Esophagus muscularis mucosa (tissue), 4 donors: ENCODE measurements around the gene PLCH2. TPM values are rescaled to one million over a fixed set of nuclear protein-coding genes. Genes with fewer than 3 reads are reported as not detected.

ENCODE experiments used
- DNase-seq: peaks from one replicate; pipeline ENCODE4 v3.0.0-alpha.2; 2017; ENCODE audit errors: extremely low spot score
- H3K27ac ChIP-seq, 4 donors: fragments of 200-600 bp; sonication (generic); replicated peaks in 1 of 4; 1 replicate in 3 of 4; 2 replicates in 1 of 4; pipeline ENCODE4 v1.5.1; 2016 to 2019; ENCODE audit warnings: mild to moderate bottlenecking in 1 of 4
- H3K27me3 ChIP-seq, 4 donors: fragments of 200-600 bp; sonication (generic); one replicate each; pipeline versions ENCODE4 v1.5.1 to v1.6.0; 2016 to 2019
- H3K36me3 ChIP-seq, 4 donors: fragments of 200-600 bp; sonication (generic); one replicate each; pipeline ENCODE4 v1.5.1; 2016 to 2019
- H3K4me1 ChIP-seq, 4 donors: fragments of 200-600 bp; sonication (generic); one replicate each; pipeline ENCODE4 v1.5.1; 2016 to 2019
- H3K4me3 ChIP-seq, 4 donors: fragments of 200-600 bp; sonication (generic); 1 replicate in 2 of 4; 2 replicates in 2 of 4; pipeline ENCODE4 v1.5.1; 2016 to 2019; ENCODE audit warnings: mild to moderate bottlenecking in 4 of 4, moderate library complexity in 1 of 4
- H3K9me3 ChIP-seq, 4 donors: fragments of 200-600 bp; sonication (generic); 1 replicate in 3 of 4; 2 replicates in 1 of 4; pipeline ENCODE4 v1.5.1; 2016 to 2019
- EP300 ChIP-seq: sonication (generic); formaldehyde crosslinking; IDR thresholded peaks from one replicate; pipeline ENCODE4 v1.6.1; 2017; ENCODE audit warnings: antibody characterized with exemption
- POLR2A ChIP-seq: fragments of 450-650 bp; IDR thresholded peaks from one replicate; pipeline ENCODE4 v1.6.1; 2017; ENCODE audit warnings: antibody characterized with exemption, moderate library complexity, mild to moderate bottlenecking, low read depth
- POLR2AphosphoS5 ChIP-seq, 2 donors: sonication (generic); formaldehyde crosslinking; IDR thresholded peaks; one replicate each; pipeline ENCODE4 v1.6.1; 2017; ENCODE audit warnings: antibody characterized with exemption in 2 of 2
- WGBS: methylation state at CpG from one replicate; pipeline ENCODE4 v1.1.5; 2018; 5-methylcytosine and 5-hydroxymethylcytosine counted together
- intact Hi-C: fragments of 100-400 bp; cut with DNase I; formaldehyde crosslinking; loops from one replicate; pipeline ENCODE4 v1.15.1; 2023
- total RNA-seq, 4 donors: library from RNA; depleted of rRNA; stranded (reverse); fragments of >200 nt; gene quantifications; one replicate each; pipeline versions ENCODE4 v1.1.0 to v1.2.1, GENCODE V29; 2016
- TF ChIP-seq, protein P1 (sequence below), 3 experiments: fragments of 200-600 bp in 2 of 3; fragments of 450-650 bp in 1 of 3; sonication (generic) in 2 of 3; IDR thresholded peaks; one replicate each; pipeline ENCODE4 v1.5.1; 2017 to 2019; ENCODE audit warnings: antibody characterized with exemption in 3 of 3, mild to moderate bottlenecking in 2 of 3, moderate library complexity in 1 of 3

Gene PLCH2
- total RNA-seq, 4 donors from 2014 or later, result 0.06 to 0.42 (median 0.26) TPM

DNA sequence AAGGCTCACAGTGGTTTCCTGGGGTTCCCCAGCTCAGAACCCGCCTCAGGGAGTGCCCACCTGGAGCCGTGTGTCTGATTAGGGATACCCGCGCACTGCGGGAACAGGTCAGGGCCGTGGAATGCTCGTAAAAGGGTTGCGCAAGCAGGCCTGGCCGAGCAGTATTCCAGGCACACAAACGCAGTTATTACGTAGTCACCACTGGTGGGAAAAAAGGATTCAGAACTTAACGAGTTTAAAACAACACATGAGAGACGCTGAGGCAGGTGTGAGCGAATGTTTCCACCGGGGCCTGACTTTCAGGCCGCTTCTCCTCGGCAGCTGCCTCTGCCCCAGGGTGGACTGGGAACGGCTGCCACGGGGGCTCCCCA, 18.2 kb downstream of the PLCH2 start:
- Histone ChIP-seq H3K4me1 (no peaks in the 10 kb centered on the region), H3K27me3 (peaks cover 0 to 46% (median 0%) of the 10 kb centered on the region in 4 donors), H3K36me3 (no peaks in the 10 kb centered on the region), H3K27ac (no peak overlapping the region), H3K4me3 (no peak overlapping the region), H3K9me3 (peaks cover 0 to 3% (median 2%) of the 10 kb centered on the region in 4 donors)
- intact Hi-C loops, result no loop called here
- DNase-seq, result no peak
- whole genome bisulfite sequencing, result 75% methylated on average over 16 of the region's 19 CpGs
- TF ChIP-seq POLR2A, result no peak
- TF ChIP-seq EP300, result no peak
- TF ChIP-seq, protein P1, sequence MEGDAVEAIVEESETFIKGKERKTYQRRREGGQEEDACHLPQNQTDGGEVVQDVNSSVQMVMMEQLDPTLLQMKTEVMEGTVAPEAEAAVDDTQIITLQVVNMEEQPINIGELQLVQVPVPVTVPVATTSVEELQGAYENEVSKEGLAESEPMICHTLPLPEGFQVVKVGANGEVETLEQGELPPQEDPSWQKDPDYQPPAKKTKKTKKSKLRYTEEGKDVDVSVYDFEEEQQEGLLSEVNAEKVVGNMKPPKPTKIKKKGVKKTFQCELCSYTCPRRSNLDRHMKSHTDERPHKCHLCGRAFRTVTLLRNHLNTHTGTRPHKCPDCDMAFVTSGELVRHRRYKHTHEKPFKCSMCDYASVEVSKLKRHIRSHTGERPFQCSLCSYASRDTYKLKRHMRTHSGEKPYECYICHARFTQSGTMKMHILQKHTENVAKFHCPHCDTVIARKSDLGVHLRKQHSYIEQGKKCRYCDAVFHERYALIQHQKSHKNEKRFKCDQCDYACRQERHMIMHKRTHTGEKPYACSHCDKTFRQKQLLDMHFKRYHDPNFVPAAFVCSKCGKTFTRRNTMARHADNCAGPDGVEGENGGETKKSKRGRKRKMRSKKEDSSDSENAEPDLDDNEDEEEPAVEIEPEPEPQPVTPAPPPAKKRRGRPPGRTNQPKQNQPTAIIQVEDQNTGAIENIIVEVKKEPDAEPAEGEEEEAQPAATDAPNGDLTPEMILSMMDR (IDR thresholded peaks at IDR 0.05), result no peak
- TF ChIP-seq POLR2AphosphoS5 (IDR thresholded peaks at IDR 0.05), result no peak

- Histone ChIP-seq H3K4me3 (no peak overlapping the region), H3K9me3 (no peaks in the 10 kb centered on the region), H3K36me3 (no peaks in the 10 kb centered on the region), H3K27me3 (peaks cover 0 to 53% (median 0%) of the 10 kb centered on the region in 4 donors), H3K27ac (no peak overlapping the region), H3K4me1 (peaks cover 0 to under 1% (median 0%) of the 10 kb centered on the region in 4 donors)
- DNase-seq, result no peak
- intact Hi-C loops, result no loop called here
- WGBS, result 87% methylated on average over 3 of the region's 12 CpGs
- TF ChIP-seq EP300 (no peak), POLR2AphosphoS5 (IDR thresholded peaks at IDR 0.05) (no peak), POLR2A (no peak)
- TF ChIP-seq, protein P1 (IDR thresholded peaks at IDR 0.05), result no peak
Observed at GRCh38 chr1:2495026-2495425, 18.9 kb downstream of the PLCH2 start.

- Histone ChIP-seq H3K27me3 (peaks cover 0 to 58% (median 0%) of the 10 kb centered on the region in 4 donors), H3K27ac (no peak overlapping the region), H3K36me3 (no peaks in the 10 kb centered on the region), H3K4me3 (no peak overlapping the region), H3K4me1 (peaks cover 0 to 5% (median 0%) of the 10 kb centered on the region in 4 donors), H3K9me3 (no peaks in the 10 kb centered on the region)
- no peak for DNase-seq
- intact Hi-C loops, result no loop called here
- 87% methylated on average over 7 of the region's 12 CpGs for WGBS
- TF ChIP-seq EP300, result no peak
- TF ChIP-seq POLR2A, result no peak
- TF ChIP-seq, protein P1 (IDR thresholded peaks at IDR 0.05), result no peak
- TF ChIP-seq POLR2AphosphoS5 (IDR thresholded peaks at IDR 0.05), result no peak
Observed at GRCh38 chr1:2495546-2495945, 19.5 kb downstream of the PLCH2 start.

- no peak overlapping the region for H3K27ac ChIP-seq
- 76% methylated on average over 15 of the region's 28 CpGs for WGBS
- intact Hi-C loops, result no loop called here
- DNase-seq, result no peak
- H3K4me3 ChIP-seq, result no peak overlapping the region
- H3K4me1 ChIP-seq, result peaks cover 0 to 5% (median 0%) of the 10 kb centered on the region in 4 donors
- H3K36me3 ChIP-seq, result no peaks in the 10 kb centered on the region
- TF ChIP-seq POLR2A, result no peak
- no peak for TF ChIP-seq POLR2AphosphoS5 (IDR thresholded peaks at IDR 0.05)
- TF ChIP-seq EP300, result no peak
- TF ChIP-seq, protein P1 (IDR thresholded peaks at IDR 0.05), result no peak
- no peaks in the 10 kb centered on the region for H3K9me3 ChIP-seq
- peaks cover 0 to 62% (median 2%) of the 10 kb centered on the region in 4 donors for H3K27me3 ChIP-seq
Observed at GRCh38 chr1:2496087-2496622, 20.1 kb downstream of the PLCH2 start.

DNA sequence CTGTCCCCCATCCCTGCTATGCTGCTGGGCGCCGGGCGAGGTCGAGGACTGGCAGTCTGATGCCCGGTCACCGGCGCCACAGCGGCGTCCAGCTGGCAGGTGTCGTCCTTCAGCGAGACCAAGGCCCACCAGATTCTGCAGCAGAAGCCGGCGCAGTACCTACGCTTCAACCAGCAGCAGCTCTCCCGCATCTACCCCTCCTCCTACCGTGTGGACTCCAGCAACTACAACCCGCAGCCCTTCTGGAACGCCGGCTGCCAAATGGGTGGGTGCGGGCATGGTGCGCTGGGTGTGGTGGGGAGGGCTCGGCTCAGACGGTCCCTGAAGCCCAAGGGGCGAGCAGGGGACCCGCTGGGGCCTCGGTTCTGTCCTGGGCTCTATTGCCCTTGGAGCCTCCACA, 20.7 kb downstream of the PLCH2 start:
- peaks cover 0 to 64% (median 5%) of the 10 kb centered on the region in 4 donors for H3K27me3 ChIP-seq
- intact Hi-C loops, result no loop called here

More for the DNA sequence above, 20.7 kb downstream of the PLCH2 start:
- H3K27ac ChIP-seq, result no peak overlapping the region
- H3K4me3 ChIP-seq, result no peak overlapping the region
- H3K36me3 ChIP-seq, result no peaks in the 10 kb centered on the region
- H3K4me1 ChIP-seq, result peaks cover 0 to 5% (median 0%) of the 10 kb centered on the region in 4 donors
- WGBS, result 80% methylated on average over 14 of the region's 26 CpGs
- no peak for DNase-seq
- TF ChIP-seq, protein P1 (IDR thresholded peaks at IDR 0.05), result no peak
- TF ChIP-seq POLR2AphosphoS5 (IDR thresholded peaks at IDR 0.05) (no peak), POLR2A (no peak), EP300 (no peak)
- H3K9me3 ChIP-seq, result no peaks in the 10 kb centered on the region
